ENCODE results near the gene RPGRIP1.
"Not testable (repeated sequence)": the region's sequence is repeated elsewhere in the genome, so short reads cannot be mapped to it uniquely, and the experiment has no call there.

Gene RPGRIP1

GRCh38 chr14:21279783-21280182 is at the start of gene RPGRIP1:
TSS of gene RPGRIP1 (plus strand) at chr14:21280083. CDS start at chr14:21287977, 7,894 bp downstream.
- in situ Hi-C loops (cut with HindIII; ENCODE audit: low sequenced_read_pairs): no loop called here

- in situ Hi-C loops (cut with HindIII; ENCODE audit: low sequenced_read_pairs): no loop called here
Measured at GRCh38 chr14:21231020-21231652, 48.7 kb upstream of the RPGRIP1 start.

GRCh38 chr14:21233457-21234076 is 46.3 kb upstream of the RPGRIP1 start:
- in situ Hi-C loops (cut with HindIII; ENCODE audit: low sequenced_read_pairs): no loop called here

- in situ Hi-C loops (cut with HindIII; ENCODE audit: low sequenced_read_pairs): no loop called here
Measured at GRCh38 chr14:21234112-21234511, 45.8 kb upstream of the RPGRIP1 start.

- in situ Hi-C loops (cut with HindIII; ENCODE audit: low sequenced_read_pairs): no loop called here
Measured at GRCh38 chr14:21236948-21237797, 42.7 kb upstream of the RPGRIP1 start.

- in situ Hi-C loops (cut with HindIII; ENCODE audit: low sequenced_read_pairs): no loop called here
Measured at GRCh38 chr14:21238823-21239518, 40.9 kb upstream of the RPGRIP1 start.

- in situ Hi-C loops (cut with HindIII; ENCODE audit: low sequenced_read_pairs): no loop called here
Measured at GRCh38 chr14:21240417-21240816, 39.5 kb upstream of the RPGRIP1 start.

- in situ Hi-C loops (cut with HindIII; ENCODE audit: low sequenced_read_pairs): no loop called here
Measured at GRCh38 chr14:21241218-21241819, 38.6 kb upstream of the RPGRIP1 start.

GRCh38 chr14:21244544-21244943 is 35.3 kb upstream of the RPGRIP1 start:
- in situ Hi-C loops (cut with HindIII; ENCODE audit: low sequenced_read_pairs): no loop called here

- in situ Hi-C loops (cut with HindIII; ENCODE audit: low sequenced_read_pairs): no loop called here
Measured at GRCh38 chr14:21245813-21246212, 34.1 kb upstream of the RPGRIP1 start.

- in situ Hi-C loops (cut with HindIII; ENCODE audit: low sequenced_read_pairs): no loop called here
Measured at GRCh38 chr14:21248338-21248737, 31.5 kb upstream of the RPGRIP1 start.

GRCh38 chr14:21248739-21249411 is 31.0 kb upstream of the RPGRIP1 start:
- in situ Hi-C loops (cut with HindIII; ENCODE audit: low sequenced_read_pairs): no loop called here

- in situ Hi-C loops (cut with HindIII; ENCODE audit: low sequenced_read_pairs): no loop called here
Measured at GRCh38 chr14:21251215-21251614, 28.7 kb upstream of the RPGRIP1 start.

- in situ Hi-C loops (cut with HindIII; ENCODE audit: low sequenced_read_pairs): no loop called here
Measured at GRCh38 chr14:21252149-21252548, 27.7 kb upstream of the RPGRIP1 start.

GRCh38 chr14:21255385-21256101 is 24.3 kb upstream of the RPGRIP1 start:
- in situ Hi-C loops (cut with HindIII; ENCODE audit: low sequenced_read_pairs): no loop called here

- in situ Hi-C loops (cut with HindIII; ENCODE audit: low sequenced_read_pairs): not testable (repeated sequence)
Measured at GRCh38 chr14:21256102-21256447, 23.8 kb upstream of the RPGRIP1 start.

- in situ Hi-C loops (cut with HindIII; ENCODE audit: low sequenced_read_pairs): no loop called here
Measured at GRCh38 chr14:21256539-21257393, 23.1 kb upstream of the RPGRIP1 start.

GRCh38 chr14:21257394-21257909 is 22.4 kb upstream of the RPGRIP1 start:
- in situ Hi-C loops (cut with HindIII; ENCODE audit: low sequenced_read_pairs): no loop called here
